Heart right ventricle (tissue), 16 donors: ENCODE measurements around the gene NEK10. TPM values are rescaled to one million over a fixed set of nuclear protein-coding genes. Genes with fewer than 3 reads are reported as not detected.
A peak's percentile ranks its signal among the peaks of the same experiment; 100 is the strongest.

ENCODE experiments used
- ATAC-seq, 8 donors: fragments of 200-7000 bp; cut with Tn5 transposase; one replicate each; pipeline ENCODE4 v1.9.1; 2020; ENCODE audit warnings: mild to moderate bottlenecking in 8 of 8, moderate library complexity in 8 of 8, moderate number of reproducible peaks in 1 of 8
- DNase-seq, 2 donors: peaks; one replicate each; pipeline ENCODE4 v3.0.0-alpha.2; 2020
- H3K27ac ChIP-seq, 10 donors: fragments of 200-600 bp; sonication (generic) in 2 of 10; one replicate each; pipeline versions ENCODE4 v1.5.0 to v1.8.0; 2020 to 2022; ENCODE audit warnings: mild to moderate bottlenecking in 3 of 10
- H3K27me3 ChIP-seq, 7 donors: fragments of 200-600 bp; one replicate each; pipeline ENCODE4 v1.8.0; 2021 to 2022; ENCODE audit warnings: mild to moderate bottlenecking in 2 of 7
- H3K36me3 ChIP-seq, 9 donors: fragments of 200-600 bp; sonication (generic) in 1 of 9; one replicate each; pipeline versions ENCODE4 v1.5.0 to v1.8.0; 2020 to 2022; ENCODE audit warnings: mild to moderate bottlenecking in 2 of 9
- H3K4me1 ChIP-seq, 9 donors: fragments of 200-600 bp; sonication (generic) in 1 of 9; one replicate each; pipeline versions ENCODE4 v1.5.0 to v1.8.0; 2020 to 2022; ENCODE audit warnings: mild to moderate bottlenecking in 4 of 9
- H3K4me3 ChIP-seq, 10 donors: fragments of 200-600 bp; sonication (generic) in 2 of 10; one replicate each; pipeline versions ENCODE4 v1.5.0 to v1.8.0; 2020 to 2022; ENCODE audit warnings: mild to moderate bottlenecking in 7 of 10, moderate library complexity in 2 of 10
- H3K9me3 ChIP-seq, 11 donors: fragments of 200-600 bp in 10 of 11; sonication (generic) in 2 of 11; one replicate each; pipeline versions ENCODE4 v1.5.0 to v1.8.0; 2013 to 2022; ENCODE audit warnings: mild to moderate bottlenecking in 2 of 11, control low read depth in 1 of 11, moderate library complexity in 1 of 11
- CTCF ChIP-seq, 9 donors: fragments of 200-600 bp; sonication (generic) in 2 of 9; IDR thresholded peaks; one replicate each; pipeline versions ENCODE4 v1.5.0 to v1.8.0; 2021 to 2022; ENCODE audit warnings: antibody characterized with exemption in 9 of 9, mild to moderate bottlenecking in 5 of 9, moderate library complexity in 1 of 9
- WGBS, 2 donors: extraction: QIAGEN DNeasy Blood & Tissue Kit; methylation state at CpG; one replicate each; pipeline ENCODE4 v1.1.7; 2013; ENCODE audit warnings: inconsistent platforms in 1 of 2; 5-methylcytosine and 5-hydroxymethylcytosine counted together
- intact Hi-C, 10 donors: fragments of 100-400 bp; cut with DNase I; formaldehyde crosslinking; loops; one replicate each; pipeline versions ENCODE4 v1.11.1 to v1.14.2; 2022
- polyA plus RNA-seq, 2 donors: library from polyadenylated mRNA; stranded (reverse); fragments of 200-250 nt; gene quantifications; one replicate each; pipeline ENCODE4 v1.2.3, GENCODE V29; 2013
- total RNA-seq, 10 donors: library from RNA; stranded (reverse); fragmentation: NEBNext Ultra II Directional in 3 of 10; extraction: Animal tissue kit (Norgen Biotek cat#: 25700) in 3 of 10; gene quantifications; one replicate each; pipeline versions ENCODE4 v1.2.1 to v1.2.4, GENCODE V29; 2021 to 2023
- donor health status: Arrhythmogenic right ventricular cardiomyopathy.
- donor health status: ischemic (EF 13 %, LVEDD 7.1; RV severe dilation, severe dysfunction).
- donor health status: healthy with polysubstance abuse.
- donor health status: DM: no; HTN: yes; CAD: no.
- donor health status: DM: no; HTN: no; CAD: no.
- donor health status: ischemic (EF 25% LVEDD 6.9; RV normal size, moderate dysfunction).
- donor health status: ischemic (EF 25% LVEDD 5.7; RV mildly dilated, moderate dysfunction).
- donor health status: healthy.
- donor health status: DM: yes; HTN: yes; CAD: no.
- donor health status: Ischemic cardiomyopathy.
- donor health status: ischemic (EF 35%, LVEDD 5.7; RV mildly dilated, moderate dysfunction).
- donor health status: nonischemic (EF 11% LVEDD 7.7; RV severe dilation, severe dysfunction).
- donor health status: DM: yes; HTN: yes; CAD: no.
- donor health status: PGD.
- donor health status: ischemic (EF 29% LVEDD 5.4; RV normal size, mild dysfunction).
- donor health status: nonischemic (EF 23%, LVEDD 6.1; RV moderate dilation, normal function).

NEK10 gene
- total and polyA plus RNA-seq, 12 donors, result 0.36 to 17.5 (median 7.8) TPM

DNA sequence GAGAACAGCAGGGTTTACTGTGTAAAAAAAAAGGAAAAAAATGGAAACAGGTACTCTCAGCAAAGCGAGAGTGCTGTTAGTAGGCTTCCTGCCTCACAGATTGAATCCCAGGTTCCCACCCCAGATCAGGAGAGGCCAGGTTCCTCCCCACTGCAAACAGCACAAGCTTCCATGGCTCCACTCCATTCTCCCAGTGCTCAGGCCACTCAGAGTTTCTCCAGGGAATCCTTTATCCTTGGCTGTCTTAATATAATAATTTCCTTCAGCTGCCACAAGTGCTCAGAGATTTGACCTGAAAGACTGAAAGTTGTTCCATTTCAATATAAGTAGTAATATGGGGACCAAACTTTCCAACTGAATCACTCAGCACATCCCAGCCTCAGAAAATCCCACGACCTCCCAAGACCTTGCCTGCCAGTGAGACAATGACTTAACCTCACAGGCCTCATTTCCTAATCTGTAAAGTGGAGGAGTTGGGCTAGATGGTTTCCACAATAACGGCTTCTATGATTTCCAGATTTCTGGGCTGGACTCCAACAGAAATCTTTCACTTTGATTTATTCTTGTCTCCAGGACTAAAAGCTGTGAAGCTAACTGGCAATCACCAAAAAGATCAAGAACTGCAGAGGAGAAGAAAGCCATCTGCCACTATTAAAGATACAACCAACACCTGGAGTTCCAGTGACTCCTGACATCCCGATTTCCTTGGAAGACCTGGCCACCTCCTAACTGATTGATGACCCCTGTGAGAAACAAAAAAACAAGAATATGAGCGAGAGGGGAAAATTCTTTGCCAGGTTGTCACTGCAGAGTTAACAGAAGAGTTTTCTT, 289.5 kb downstream of the NEK10 start:
- H3K4me1 ChIP-seq, result peaks cover 0 to 23% (median 0%) of the 10 kb centered on the region in 9 donors
- DNase-seq (peak in 1 of 2 donors; percentile 24), ATAC-seq (peak in 6 of 8 donors; percentile 34 to 83 (median 71))
- no peaks in the 10 kb centered on the region for H3K9me3 ChIP-seq
- no peak overlapping the region for H3K4me3 ChIP-seq
- no peak for TF ChIP-seq CTCF (IDR thresholded peaks at IDR 0.05)
- no peaks in the 10 kb centered on the region for H3K27me3 ChIP-seq
- 44 to 64% methylated on average over 5 of the region's 5 CpGs for WGBS, 2 donors
- intact Hi-C loops, result no loop called here
- no peaks in the 10 kb centered on the region for H3K36me3 ChIP-seq
- peak overlapping the region in 2 of 10 donors; percentile 9 to 13 for H3K27ac ChIP-seq

DNA sequence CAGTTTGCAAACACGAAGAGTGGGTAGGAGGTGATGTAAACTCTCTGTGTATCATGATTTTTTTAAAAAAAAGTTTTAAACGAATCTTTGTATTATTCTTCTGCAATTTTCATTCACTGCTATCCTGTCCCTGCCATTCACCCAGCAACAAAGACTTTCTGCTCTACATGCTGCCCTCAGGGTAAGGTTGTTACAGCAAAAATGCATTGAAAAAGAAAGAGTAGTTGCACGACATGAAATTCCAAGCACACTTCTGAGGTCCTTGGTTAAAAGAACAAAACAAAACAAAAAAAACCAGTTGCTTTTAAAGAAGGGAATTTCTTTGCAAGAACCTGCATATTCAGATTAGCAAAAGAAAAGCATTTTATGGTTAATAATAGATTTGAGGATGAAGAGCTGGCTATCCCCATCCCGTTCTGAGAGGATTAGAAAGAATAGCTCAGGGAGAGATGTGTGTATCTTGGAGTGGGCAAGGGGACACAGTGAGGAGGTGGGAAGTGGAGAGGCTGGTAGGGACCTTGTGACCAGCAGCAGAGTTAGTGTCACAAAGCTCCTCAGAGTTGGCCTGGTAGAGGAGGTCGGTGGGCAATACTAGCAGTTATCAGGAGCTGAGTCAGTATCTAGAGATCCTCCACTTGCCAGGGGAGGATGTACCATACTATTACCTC, 290.8 kb downstream of the NEK10 start:
- no peak for DNase-seq
- intact Hi-C loops, result no loop called here
- TF ChIP-seq CTCF (IDR thresholded peaks at IDR 0.05), result no peak
- H3K4me1 ChIP-seq, result peaks cover 0 to 23% (median 0%) of the 10 kb centered on the region in 9 donors
- H3K4me3 ChIP-seq, result no peak overlapping the region
- no peak overlapping the region for H3K27ac ChIP-seq
- H3K9me3 ChIP-seq, result no peaks in the 10 kb centered on the region
- 53 to 66% methylated on average over 5 of the region's 5 CpGs for WGBS, 2 donors
- no peaks in the 10 kb centered on the region for H3K27me3 ChIP-seq
- ATAC-seq, result no peak
- H3K36me3 ChIP-seq, result no peaks in the 10 kb centered on the region

DNA sequence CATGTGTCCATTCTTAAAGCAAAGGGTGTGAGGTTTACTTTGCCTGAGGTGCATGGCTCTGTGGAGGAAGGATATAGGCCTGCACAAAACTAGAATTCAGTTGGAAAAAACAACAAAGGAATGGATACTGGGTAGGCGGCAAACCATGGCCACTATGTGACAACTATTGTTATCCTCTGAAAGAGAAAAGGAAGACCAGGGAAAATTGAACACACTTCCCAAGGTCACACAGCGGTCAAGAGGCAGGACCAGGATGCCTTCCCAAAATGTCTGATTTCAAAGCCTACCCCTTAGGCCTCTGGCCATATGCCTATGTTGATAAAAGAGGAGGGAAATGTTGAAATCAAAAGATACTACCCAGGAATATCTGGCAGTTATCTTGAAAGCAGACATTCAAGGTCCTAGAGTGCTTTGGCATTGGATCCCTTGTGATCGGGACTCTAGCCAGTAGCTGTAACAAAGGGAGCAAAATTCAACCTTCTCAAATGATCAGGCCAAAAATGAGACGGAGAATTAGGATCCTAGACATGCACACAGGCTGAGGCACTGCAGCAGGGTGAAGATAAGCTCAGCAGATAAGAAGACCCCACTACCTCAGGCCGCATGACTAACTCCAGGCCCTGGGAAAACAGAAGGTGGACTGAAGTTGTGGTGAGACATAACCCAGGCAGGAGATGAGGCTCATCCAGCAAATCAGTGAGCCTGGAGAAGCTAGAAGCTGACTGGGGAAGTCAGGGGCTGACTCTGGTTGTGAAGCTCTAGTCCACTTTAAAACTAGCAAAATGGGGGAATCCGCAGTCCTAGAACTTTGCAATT, 292.2 kb downstream of the NEK10 start:
- DNase-seq (no peak), ATAC-seq (peak in 2 of 8 donors; percentile 18 to 62)
- no peaks in the 10 kb centered on the region for H3K36me3 ChIP-seq
- WGBS, 2 donors, result 62 to 72% methylated on average over 6 of the region's 6 CpGs
- no peaks in the 10 kb centered on the region for H3K9me3 ChIP-seq
- peaks cover 0 to 23% (median 0%) of the 10 kb centered on the region in 9 donors for H3K4me1 ChIP-seq
- H3K27ac ChIP-seq, result no peak overlapping the region
- TF ChIP-seq CTCF (IDR thresholded peaks at IDR 0.05), result no peak
- no peaks in the 10 kb centered on the region for H3K27me3 ChIP-seq
- no peak overlapping the region for H3K4me3 ChIP-seq
- intact Hi-C loops, result no loop called here

- no peak overlapping the region for H3K27ac ChIP-seq
- H3K4me1 ChIP-seq, result peaks cover 0 to 23% (median 0%) of the 10 kb centered on the region in 9 donors
- H3K4me3 ChIP-seq, result no peak overlapping the region
- intact Hi-C loops, result no loop called here
- ATAC-seq, result no peak
- no peaks in the 10 kb centered on the region for H3K9me3 ChIP-seq
- WGBS, 2 donors, result 85 to 93% methylated on average over 3 of the region's 3 CpGs
- H3K36me3 ChIP-seq, result no peaks in the 10 kb centered on the region
- no peaks in the 10 kb centered on the region for H3K27me3 ChIP-seq
- no peak for TF ChIP-seq CTCF (IDR thresholded peaks at IDR 0.05)
- DNase-seq, result no peak
These were observed 294.3 kb downstream of the NEK10 start for GRCh38 chr3:27074914-27075313.
